CD4-positive, alpha-beta T cell treated with Interleukin-12 subunit alpha and Interleukin-12 subunit beta, for 1 hour (primary cell): ENCODE data around the gene GPATCH8.
"Not testable (repeated sequence)": the region's sequence is repeated elsewhere in the genome, so short reads cannot be mapped to it uniquely, and the experiment has no call there.

Source experiments
- DNase-seq: peaks from one replicate; pipeline ENCODE4 v3.0.0-alpha.2; 2020

GPATCH8 gene

GRCh38 chr17:44503147-44504029 lies at the start of gene GPATCH8:
Gene GPATCH8 (minus strand): TSS chr17:44503406. CDS start chr17:44503370, 36 bp downstream.
- DNase-seq, result peak; percentile 96

DNA sequence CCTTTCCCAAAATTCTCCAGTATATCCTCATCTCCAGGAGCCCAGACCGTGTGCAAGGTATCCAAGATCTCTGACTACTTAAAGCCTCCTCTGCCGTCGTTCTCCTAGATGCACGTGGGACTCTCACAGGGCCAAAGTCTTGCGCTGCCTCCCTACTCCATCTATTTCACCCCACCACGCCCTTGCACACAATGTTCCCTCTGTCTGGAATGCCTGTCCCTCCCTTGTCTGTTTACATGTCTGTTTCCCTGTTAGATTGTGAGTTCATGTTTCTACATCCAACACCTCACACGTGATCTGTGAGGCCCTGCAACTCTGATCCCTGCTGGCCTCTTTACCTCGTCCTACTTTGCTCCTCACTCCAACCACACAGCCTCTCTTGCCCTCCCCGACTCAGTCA lies 49.2 kb upstream of the GPATCH8 start:
- DNase-seq, result no peak

GRCh38 chr17:44549686-44550085 lies 46.5 kb upstream of the GPATCH8 start:
- no peak for DNase-seq

DNA sequence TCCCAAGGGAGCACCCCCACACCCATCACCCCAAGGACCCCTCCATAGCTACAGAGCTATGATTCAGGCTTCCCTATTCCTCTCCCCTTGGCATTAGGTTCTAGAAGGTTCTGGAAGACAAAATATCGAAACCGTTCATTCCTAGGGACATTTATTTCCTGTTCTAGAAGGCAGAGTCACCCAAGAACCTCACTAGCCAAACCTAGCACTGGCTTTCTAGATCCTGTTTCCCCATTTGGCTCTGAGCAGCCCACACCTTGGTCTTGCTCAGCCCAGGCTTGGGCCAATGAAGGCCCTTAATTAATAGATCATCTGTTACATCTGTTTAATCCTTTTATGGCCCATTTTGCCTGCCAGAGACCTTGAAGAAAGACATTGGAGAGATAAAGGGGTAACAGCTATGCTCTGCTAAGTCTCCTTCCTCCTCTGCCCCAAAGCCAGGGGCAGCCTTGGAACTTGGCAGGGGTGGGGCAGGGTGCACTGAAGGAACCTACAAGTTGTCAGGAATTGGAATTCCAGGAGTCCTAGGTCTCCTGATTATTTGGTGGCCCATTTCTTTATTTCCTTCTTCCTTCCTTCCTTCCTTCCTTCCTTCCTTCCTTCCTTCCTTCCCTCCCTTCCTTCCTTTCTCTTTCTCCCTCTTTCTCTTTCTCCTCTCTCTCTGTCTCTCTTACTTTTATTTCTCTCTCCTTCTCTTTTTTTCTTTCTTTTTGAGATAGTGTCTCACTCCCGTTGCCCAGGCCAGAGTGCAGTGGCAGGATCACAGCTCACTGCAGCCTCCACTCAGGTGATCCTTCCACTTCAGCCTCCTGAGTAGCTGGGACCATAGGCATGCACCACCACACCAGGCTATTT lies 45.4 kb upstream of the GPATCH8 start:
- DNase-seq, result no peak

GRCh38 chr17:44547625-44548267 lies 44.5 kb upstream of the GPATCH8 start:
- no peak for DNase-seq

DNA sequence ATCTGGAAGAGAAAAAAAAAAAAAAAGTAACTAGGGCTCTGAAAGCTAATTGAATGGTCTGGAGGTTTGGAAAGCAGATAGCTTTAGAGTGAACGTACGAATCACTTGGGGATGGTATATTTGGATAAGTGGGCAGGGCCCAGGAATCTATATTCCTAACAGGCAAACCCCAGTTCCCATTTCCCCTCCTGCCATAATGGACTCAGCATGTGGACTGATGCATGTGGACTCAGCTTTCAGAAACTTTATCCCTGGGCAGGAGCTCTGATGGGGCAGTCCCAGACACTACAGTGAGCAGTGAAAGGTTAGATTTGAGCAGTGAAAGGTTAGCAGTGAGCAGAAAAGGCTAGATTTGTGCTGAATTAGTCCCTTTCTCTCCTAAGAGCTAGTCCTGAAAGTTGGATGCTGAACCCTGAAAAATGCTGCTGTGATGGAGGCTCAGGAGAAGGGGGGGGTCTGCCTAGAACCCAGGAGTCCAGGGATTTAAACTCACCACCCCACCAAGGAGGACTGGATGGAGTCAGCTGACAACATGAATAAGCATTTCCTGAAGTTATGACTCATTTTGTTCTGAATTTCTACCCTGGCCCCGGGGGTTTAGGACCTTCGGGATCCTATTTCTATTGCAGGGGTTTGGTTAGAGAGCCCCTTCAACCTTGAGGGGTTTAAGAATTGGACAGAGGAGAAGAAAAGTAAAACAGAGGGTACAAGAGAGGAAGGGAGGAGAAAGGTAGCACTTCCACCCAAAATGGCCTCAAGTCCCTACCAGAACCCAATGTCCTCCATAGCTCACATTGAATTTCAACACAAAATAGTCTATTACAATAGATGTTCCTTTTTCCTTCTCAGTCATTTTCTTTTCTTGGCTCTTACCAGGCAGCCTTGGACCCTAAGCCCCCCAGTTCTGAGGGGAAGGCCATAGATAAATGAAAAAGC lies 43.7 kb upstream of the GPATCH8 start:
- no peak for DNase-seq

- no peak for DNase-seq
Measured at GRCh38 chr17:44543905-44544523, 40.8 kb upstream of the GPATCH8 start.

- DNase-seq, result no peak
Measured at GRCh38 chr17:44543213-44543904, 40.2 kb upstream of the GPATCH8 start.

- DNase-seq, result no peak
Measured at GRCh38 chr17:44541884-44542581, 38.8 kb upstream of the GPATCH8 start.

DNA sequence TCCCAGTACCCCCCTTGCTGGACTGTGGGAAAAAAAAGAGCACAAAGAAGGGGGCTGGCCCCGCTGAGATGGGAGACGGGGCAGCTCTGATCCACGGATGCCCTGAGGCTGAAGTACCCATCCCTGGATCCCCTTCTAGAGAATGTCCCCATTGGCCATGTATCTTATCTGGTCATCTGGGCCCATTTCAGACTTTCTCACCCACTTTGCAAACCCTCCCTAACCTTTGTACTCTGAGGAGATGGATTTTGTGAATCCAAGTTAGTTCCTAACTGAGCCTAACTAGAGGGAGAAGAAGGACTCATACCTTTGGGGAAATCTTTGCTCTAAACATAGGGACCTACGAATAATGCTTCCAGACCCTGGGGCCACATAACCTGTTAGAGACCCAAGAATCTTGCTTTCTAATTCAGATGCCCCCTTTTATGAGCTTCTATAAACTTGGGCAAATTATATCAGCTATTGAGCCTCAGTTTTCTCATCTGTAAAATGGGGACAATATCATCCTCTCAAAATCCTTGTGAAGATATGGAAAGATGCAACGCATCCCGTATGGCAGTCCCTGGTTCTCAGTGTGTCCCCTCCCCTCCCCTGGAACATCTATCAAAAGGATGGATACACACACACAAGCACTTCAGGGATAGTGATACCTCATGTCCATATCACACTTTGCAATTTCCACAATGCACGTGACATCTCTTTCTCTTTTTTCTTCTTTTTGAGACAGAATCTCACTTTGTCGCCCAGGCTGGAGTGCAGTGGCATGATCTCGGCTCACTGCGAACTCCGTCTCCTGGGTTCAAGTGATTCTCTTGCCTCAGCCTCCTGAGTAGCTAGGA lies 37.3 kb upstream of the GPATCH8 start:
- no peak for DNase-seq

DNA sequence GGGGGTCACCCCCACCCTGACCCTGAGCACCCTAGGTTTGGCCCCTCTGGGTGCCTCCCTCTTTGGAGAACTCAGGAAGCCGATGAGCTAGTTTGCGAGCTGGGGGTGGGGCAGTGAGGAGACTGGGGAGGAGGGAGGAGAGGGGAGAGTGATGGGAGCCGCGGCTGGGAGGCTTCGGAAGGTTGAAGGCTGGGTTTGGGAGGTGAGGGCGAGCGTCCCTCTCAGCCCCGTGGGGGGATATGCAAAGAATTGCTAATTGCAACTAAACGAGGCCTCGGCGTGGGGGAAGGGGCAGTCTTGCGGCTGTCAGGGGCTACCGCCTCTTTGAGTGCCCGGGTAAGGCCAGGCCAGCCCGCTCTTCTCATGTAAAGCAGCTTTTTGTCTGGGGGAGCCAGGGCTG lies 36.5 kb upstream of the GPATCH8 start:
- DNase-seq, result no peak

GRCh38 chr17:44537922-44538321 lies 34.7 kb upstream of the GPATCH8 start:
- not testable (repeated sequence) for DNase-seq

GRCh38 chr17:44536090-44536953 lies 33.1 kb upstream of the GPATCH8 start:
- DNase-seq, result no peak

DNA sequence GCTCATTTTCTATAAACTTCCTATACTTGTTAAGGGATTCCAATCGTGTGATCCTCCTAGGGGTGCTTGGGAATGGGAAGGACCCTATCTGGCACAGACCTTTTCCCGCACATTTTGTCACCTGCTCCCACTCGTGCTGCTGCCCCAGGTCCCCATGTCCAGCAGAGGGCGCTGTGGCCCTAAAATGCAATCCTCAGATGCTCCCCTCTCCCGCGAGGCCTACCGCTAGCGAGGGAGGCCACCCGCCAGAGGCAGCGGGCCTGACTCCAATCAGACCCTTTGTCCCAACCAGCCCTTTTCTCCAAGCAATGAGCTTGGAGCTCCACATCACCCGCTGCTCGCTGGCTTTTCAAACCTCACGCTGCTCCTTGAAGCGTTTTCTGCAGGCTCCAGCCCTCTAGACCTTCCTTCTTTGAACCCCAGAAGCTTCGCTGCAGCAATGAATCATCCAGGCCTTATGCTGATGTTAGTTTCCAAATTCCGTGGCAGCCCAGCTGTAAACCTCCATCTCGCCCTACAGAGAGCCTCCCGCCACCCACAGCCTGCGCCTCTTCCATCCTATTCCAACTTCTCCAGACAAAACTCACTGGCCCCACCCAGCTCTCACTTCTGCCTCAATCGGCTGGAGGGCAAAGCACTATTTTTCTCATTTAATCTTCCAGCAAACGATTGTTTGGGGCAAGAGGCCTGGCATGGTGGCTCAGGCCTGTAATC lies 30.5 kb upstream of the GPATCH8 start:
- DNase-seq, result peak; percentile 81

GRCh38 chr17:44530896-44531418 lies 27.8 kb upstream of the GPATCH8 start:
- no peak for DNase-seq

GRCh38 chr17:44529864-44530263 lies 26.7 kb upstream of the GPATCH8 start:
- no peak for DNase-seq

- no peak for DNase-seq
Measured at GRCh38 chr17:44527954-44528353, 24.7 kb upstream of the GPATCH8 start.
